ENCODE measurements around the gene KRTAP10-3. TPM values are rescaled to one million over a fixed set of nuclear protein-coding genes. Genes with fewer than 3 reads are reported as not detected.
"Not testable (repeated sequence)": the region's sequence is repeated elsewhere in the genome, so short reads cannot be mapped to it uniquely, and the experiment has no call there.

The KRTAP10-3 gene
- total RNA-seq, 1 donor from 2014 or later: not detected

GRCh38 chr21:44568261-44568660 is 9.7 kb upstream of the KRTAP10-3 start:
- Mint-ChIP-seq H3K4me1 (ENCODE audit: unreplicated experiment) (no peaks in the 10 kb centered on the region), H3K36me3 (ENCODE audit: unreplicated experiment) (no peaks in the 10 kb centered on the region), H3K27ac (ENCODE audit: unreplicated experiment) (no peak overlapping the region), H3K9me3 (ENCODE audit: unreplicated experiment) (peaks cover 10% of the 10 kb centered on the region), H3K4me3 (ENCODE audit: unreplicated experiment) (no peak overlapping the region), H3K27me3 (ENCODE audit: unreplicated experiment) (peaks cover 28% of the 10 kb centered on the region)
- DNase-seq (ENCODE audit: extremely low spot score, unreplicated experiment): no peak
- TF ChIP-seq CTCF (IDR thresholded peaks at IDR 0.05): no peak

- peaks cover 10% of the 10 kb centered on the region for H3K9me3 Mint-ChIP-seq (ENCODE audit: unreplicated experiment)
- H3K36me3 Mint-ChIP-seq (ENCODE audit: unreplicated experiment): no peaks in the 10 kb centered on the region
- no peak overlapping the region for H3K27ac Mint-ChIP-seq (ENCODE audit: unreplicated experiment)
- TF ChIP-seq CTCF (IDR thresholded peaks at IDR 0.05): no peak
- H3K27me3 Mint-ChIP-seq (ENCODE audit: unreplicated experiment): peaks cover 30% of the 10 kb centered on the region
- H3K4me3 Mint-ChIP-seq (ENCODE audit: unreplicated experiment): no peak overlapping the region
- no peaks in the 10 kb centered on the region for H3K4me1 Mint-ChIP-seq (ENCODE audit: unreplicated experiment)
- DNase-seq (ENCODE audit: extremely low spot score, unreplicated experiment): no peak
These were observed 9.0 kb upstream of the KRTAP10-3 start for GRCh38 chr21:44567481-44568171.

GRCh38 chr21:44566403-44566802 is 7.8 kb upstream of the KRTAP10-3 start:
- Mint-ChIP-seq H3K4me3 (ENCODE audit: unreplicated experiment) (no peak overlapping the region), H3K27me3 (ENCODE audit: unreplicated experiment) (peaks cover 42% of the 10 kb centered on the region), H3K9me3 (ENCODE audit: unreplicated experiment) (peaks cover 11% of the 10 kb centered on the region), H3K36me3 (ENCODE audit: unreplicated experiment) (no peaks in the 10 kb centered on the region), H3K4me1 (ENCODE audit: unreplicated experiment) (no peaks in the 10 kb centered on the region), H3K27ac (ENCODE audit: unreplicated experiment) (no peak overlapping the region)
- no peak for TF ChIP-seq CTCF (IDR thresholded peaks at IDR 0.05)
- no peak for DNase-seq (ENCODE audit: extremely low spot score, unreplicated experiment)

DNA sequence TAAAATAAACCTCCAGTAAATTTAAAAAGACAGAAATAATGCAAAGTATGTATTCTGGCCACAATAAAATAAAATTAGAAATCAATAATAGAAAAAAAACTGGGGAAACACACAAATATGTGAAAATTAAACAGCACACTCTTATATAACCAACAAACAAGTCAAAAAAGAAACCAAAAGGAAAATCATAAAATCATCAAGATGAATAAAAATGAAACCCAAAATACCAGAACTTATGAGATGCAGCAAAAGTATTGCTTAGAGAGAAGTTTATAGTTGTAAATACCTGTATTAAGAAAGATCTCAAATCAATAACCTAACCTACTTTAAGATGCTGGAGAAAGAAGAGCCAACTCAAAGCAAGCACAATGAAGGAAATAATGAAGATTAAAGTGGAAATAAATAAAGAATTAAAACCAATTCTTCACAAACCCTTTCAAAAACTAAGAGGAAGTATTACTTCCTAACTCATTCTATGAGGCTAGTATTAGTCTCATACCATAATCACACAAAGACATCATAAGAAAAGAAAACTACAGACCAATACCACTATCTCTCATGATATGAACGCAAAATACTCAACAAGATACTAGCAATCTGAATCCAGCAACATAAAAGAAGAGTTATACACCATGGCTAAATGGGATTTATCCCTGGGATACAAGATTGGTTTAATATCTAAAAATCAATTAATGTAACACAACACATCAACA is 6.4 kb upstream of the KRTAP10-3 start:
- no peak for DNase-seq (ENCODE audit: extremely low spot score, unreplicated experiment)
- Mint-ChIP-seq H3K4me3 (ENCODE audit: unreplicated experiment) (no peak overlapping the region), H3K4me1 (ENCODE audit: unreplicated experiment) (no peaks in the 10 kb centered on the region), H3K9me3 (ENCODE audit: unreplicated experiment) (peaks cover 8% of the 10 kb centered on the region), H3K27ac (ENCODE audit: unreplicated experiment) (no peak overlapping the region), H3K36me3 (ENCODE audit: unreplicated experiment) (no peaks in the 10 kb centered on the region), H3K27me3 (ENCODE audit: unreplicated experiment) (peaks cover 54% of the 10 kb centered on the region)
- no peak for TF ChIP-seq CTCF (IDR thresholded peaks at IDR 0.05)

DNA sequence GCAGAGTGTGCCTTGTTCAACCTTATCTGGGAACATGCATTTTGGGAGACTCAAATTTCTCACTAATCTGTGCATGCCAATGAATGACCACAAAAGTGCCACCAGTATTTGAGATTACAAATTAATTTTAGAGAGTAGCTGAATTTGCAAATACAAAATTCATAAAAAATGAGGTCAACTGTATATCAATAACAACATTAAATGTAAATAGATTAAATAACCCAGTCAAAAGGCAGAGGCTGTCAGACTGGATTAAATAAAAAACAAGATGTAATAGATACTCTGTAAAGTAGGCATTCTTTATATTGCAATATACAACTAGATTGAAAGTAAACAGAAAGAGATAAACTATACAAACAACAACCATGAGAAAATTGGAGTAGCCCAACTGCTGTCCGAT is 5.5 kb upstream of the KRTAP10-3 start:
- H3K9me3 Mint-ChIP-seq (ENCODE audit: unreplicated experiment): peaks cover 8% of the 10 kb centered on the region
- H3K4me1 Mint-ChIP-seq (ENCODE audit: unreplicated experiment): no peaks in the 10 kb centered on the region
- no peak for DNase-seq (ENCODE audit: extremely low spot score, unreplicated experiment)
- no peak for TF ChIP-seq CTCF (IDR thresholded peaks at IDR 0.05)
- no peak overlapping the region for H3K27ac Mint-ChIP-seq (ENCODE audit: unreplicated experiment)
- no peaks in the 10 kb centered on the region for H3K36me3 Mint-ChIP-seq (ENCODE audit: unreplicated experiment)
- peaks cover 61% of the 10 kb centered on the region for H3K27me3 Mint-ChIP-seq (ENCODE audit: unreplicated experiment)
- H3K4me3 Mint-ChIP-seq (ENCODE audit: unreplicated experiment): no peak overlapping the region

GRCh38 chr21:44558329-44558675 is 293 bp downstream of the KRTAP10-3 start:
- not testable (repeated sequence) for DNase-seq (ENCODE audit: extremely low spot score, unreplicated experiment); H3K27ac Mint-ChIP-seq (ENCODE audit: unreplicated experiment); H3K4me3 Mint-ChIP-seq (ENCODE audit: unreplicated experiment); H3K9me3 Mint-ChIP-seq (ENCODE audit: unreplicated experiment); H3K36me3 Mint-ChIP-seq (ENCODE audit: unreplicated experiment); H3K4me1 Mint-ChIP-seq (ENCODE audit: unreplicated experiment)
- H3K27me3 Mint-ChIP-seq (ENCODE audit: unreplicated experiment): peaks cover 69% of the 10 kb centered on the region
